T47D (cell line): ENCODE data around the gene MARK1.

Experiments
- DNase-seq, 2 experiments: peaks; one replicate each; pipeline versions ENCODE4 v3.0.0 to v3.0.0-alpha.2; 2011 to 2012; ENCODE audit warnings: low read depth in 1 of 2, low spot score in 1 of 2
- JUND ChIP-seq: IDR thresholded peaks from 2 replicates; pipeline ENCODE4 v1.6.1; 2012; ENCODE audit warnings: low read depth
- in situ Hi-C: cut with HindIII; loops from 2 replicates; pipeline ENCODE4 v1.10.0; 2016; ENCODE audit warnings: low sequenced_read_pairs, low pct_unique_long_range_greater_than_20kb

Gene MARK1

DNA sequence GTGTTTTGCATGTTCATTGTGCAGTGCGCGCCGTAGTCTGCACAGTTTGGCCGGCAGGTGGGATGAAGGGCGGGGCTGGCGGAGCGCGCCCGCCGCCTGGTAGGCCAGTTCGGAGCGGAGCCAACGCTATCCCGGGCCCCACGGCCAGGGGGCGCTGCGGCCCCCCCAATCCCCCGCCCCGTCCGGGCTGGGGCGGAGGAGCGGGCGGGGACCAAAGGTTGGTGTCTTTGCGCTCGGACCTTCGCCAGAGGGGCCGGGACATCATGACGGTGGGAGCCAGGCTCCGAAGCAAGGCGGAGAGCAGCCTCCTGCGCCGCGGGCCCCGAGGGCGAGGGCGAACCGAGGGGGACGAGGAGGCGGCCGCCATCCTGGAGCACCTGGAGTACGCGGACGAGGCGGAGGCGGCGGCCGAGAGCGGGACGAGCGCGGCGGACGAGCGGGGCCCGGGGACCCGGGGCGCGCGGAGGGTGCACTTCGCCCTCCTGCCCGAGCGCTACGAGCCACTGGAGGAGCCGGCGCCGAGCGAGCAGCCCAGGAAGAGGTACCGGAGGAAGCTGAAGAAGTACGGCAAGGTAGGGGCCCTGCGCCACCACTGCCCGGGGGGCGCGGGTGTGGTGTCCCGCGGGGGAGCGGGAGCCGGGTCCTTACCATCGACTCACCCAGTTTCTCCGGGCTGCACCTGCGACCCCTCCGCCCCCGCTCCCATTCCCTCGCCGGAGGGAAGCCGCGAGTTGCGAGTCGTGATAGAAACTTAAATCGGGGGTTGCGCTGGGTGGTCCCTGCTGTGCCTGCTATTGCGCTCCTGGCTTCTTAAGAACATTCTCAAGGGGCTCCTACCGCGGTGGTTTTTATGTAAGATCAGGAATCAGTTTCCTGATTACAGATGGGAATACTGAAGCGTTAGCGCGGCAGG, 162.5 kb downstream of the MARK1 start, which contains the start of gene C1orf115:
TSS of gene C1orf115 (plus strand) at position 224 of the 913 bp plus-strand sequence. CDS start at position 264, 40 bp downstream.
- peak; percentile 91 to 95 for DNase-seq
- no peak for TF ChIP-seq JUND
- in situ Hi-C loops: no loop called here

DNA sequence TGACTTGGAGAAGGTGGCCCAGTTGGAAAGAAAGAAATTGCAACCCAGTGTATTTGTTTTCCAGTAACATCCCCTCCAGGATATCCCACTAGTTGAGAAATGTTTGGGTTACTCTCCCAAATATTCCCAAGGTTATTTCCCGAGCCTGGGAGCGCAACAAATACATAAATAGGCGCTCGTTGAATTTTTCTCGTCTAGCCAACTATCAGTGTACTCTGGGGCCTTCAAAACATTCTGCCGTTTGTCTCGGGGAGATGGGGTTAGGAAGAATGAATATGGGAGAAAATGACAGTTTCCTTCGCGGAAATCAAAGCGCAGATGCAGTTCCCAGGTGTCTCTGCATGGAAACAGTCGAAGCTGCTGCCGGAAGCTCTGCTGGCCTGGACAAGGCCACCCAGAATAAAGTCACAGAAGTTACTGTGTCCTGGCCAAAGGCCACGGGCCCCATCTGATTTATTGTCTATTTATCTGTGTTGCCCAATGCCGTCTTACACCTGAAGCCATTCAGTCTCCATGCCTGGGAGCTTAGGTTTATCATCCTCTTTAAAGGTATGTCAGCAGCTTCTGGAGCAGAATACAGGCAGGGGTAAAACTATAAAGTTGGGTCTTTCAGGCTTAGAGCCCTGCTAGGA, 163.2 kb downstream of the MARK1 start:
- no peak for DNase-seq
- in situ Hi-C loops: no loop called here
- no peak for TF ChIP-seq JUND

GRCh38 chr1:220692436-220693228, 164.7 kb downstream of the MARK1 start:
- in situ Hi-C loops: no loop called here
- DNase-seq: no peak
- no peak for TF ChIP-seq JUND

GRCh38 chr1:220694866-220695382, 167.0 kb downstream of the MARK1 start:
- no peak for TF ChIP-seq JUND
- no peak for DNase-seq
- in situ Hi-C loops: no loop called here

GRCh38 chr1:220695426-220695825, 167.5 kb downstream of the MARK1 start:
- in situ Hi-C loops: no loop called here
- DNase-seq: no peak
- TF ChIP-seq JUND: no peak

DNA sequence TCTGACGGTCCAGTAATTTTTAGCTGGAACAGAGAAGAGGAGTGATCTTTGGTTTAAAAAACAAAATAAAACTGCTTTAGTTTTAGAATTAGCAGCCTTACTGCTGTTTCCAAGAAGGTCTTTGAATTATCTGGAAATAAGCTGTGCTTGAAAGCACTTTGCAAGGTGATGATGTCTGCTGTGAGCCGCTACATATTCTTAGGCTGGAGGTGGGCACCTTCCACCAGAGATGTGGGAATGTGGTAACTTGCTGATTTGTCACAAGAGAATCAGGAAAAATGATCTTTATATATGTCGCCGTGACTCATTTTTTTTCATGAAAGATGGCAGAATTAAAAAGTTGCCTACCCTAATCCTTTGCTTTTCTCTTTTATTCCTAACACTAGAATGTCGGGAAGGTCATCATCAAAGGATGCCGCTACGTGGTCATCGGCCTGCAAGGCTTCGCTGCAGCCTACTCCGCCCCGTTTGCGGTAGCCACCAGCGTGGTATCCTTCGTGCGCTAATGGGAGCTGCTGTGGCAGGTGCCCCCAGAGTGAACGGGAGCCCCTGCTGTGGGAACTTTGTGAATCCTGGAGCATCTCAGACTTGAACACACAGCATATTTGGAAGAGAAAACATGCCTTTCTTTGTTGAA, 168.4 kb downstream of the MARK1 start:
- TF ChIP-seq JUND: no peak
- in situ Hi-C loops: no loop called here
- DNase-seq: no peak

GRCh38 chr1:220696863-220697231, 168.9 kb downstream of the MARK1 start:
- no peak for DNase-seq
- TF ChIP-seq JUND: no peak
- in situ Hi-C loops: no loop called here

DNA sequence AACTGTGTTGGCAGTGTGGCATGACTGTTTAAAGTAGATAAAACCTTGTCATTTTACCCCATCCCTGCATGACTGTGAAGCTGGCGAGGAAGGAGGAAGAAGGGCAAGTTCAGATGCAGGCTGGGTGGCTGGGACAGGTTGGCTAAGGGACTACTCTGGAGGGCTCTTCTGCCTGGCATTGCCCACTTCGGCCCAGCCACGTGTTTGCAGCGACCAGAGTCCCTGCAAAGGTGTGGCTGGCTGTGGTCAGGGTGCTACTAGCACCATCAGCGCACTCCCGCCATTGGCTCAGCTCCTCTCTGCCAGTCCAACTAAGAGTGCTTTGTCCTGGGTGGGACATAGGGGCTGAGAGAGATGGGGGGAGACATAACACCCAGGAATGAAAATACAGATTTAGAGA, 169.4 kb downstream of the MARK1 start:
- no peak for DNase-seq
- in situ Hi-C loops: no loop called here

GRCh38 chr1:220698607-220699016, 170.7 kb downstream of the MARK1 start:
- TF ChIP-seq JUND: no peak
- in situ Hi-C loops: no loop called here
- no peak for DNase-seq

More for the DNA sequence above, 169.4 kb downstream of the MARK1 start:
- no peak for TF ChIP-seq JUND

DNA sequence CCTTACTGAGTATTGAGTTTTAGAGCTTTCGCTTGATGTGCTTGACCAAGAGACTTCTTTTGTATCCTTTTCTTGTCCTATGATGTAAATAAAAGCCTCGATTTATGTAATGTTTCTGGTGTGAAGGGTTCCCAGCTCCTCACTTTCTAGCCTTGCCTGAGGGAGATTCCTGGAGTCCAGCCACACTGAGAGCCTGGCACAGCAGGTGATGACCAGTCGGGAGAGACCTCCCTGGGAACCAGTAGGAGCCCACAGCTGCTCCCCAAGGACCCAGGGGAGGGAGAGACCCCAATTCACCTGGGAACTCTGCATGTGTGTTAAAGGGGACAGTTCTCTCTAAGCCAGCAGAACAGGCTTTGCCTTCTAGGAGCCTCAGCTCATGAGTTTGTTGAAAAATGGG, 171.1 kb downstream of the MARK1 start:
- in situ Hi-C loops: no loop called here
- no peak for TF ChIP-seq JUND
- no peak for DNase-seq

- DNase-seq: peak in 1 of 2 experiments; percentile 52
- no peak for TF ChIP-seq JUND
- in situ Hi-C loops: no loop called here
Observed at GRCh38 chr1:220700556-220701179, 172.7 kb downstream of the MARK1 start.
